ENCODE measurements around the gene UBL3.

Gene UBL3

DNA sequence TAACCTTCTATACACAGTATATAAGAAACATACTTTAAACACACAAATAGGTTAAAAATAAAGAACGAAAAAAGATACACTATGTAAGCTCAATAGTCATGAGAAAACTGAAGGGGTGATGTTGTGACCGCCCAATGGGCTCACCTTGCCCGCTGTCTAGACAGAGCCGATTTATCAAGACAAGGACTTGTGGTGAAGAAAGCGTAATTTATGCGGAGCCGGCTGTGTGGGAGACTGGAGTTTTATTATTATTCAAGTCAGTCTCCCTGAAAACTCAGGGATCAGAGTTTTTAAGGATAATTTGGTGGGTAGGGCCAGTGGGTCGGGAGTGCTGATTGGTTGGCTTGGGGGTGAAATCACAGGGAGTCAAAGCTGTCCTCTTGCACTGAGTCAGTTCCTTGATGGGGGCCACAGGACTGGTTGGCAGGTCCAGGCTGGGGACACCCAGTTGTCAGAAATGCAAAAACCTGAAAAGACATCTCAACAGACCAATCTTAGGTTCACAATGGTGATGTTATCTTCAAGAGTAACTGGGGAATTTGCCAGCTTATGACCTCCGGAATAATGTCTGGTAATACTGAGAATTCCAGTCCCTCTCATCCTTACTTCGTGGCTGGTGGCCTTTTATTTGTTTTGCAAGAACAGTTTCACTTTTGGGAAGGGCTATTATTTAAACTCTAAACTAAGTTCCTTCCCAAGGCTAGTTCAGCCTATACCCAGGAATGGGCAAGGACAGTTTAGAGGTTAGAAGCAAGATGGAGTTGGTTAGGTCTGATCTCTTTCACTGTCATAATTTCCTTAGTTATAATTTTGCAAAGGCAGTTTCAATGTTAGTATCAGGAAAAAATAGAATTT lies 96.6 kb downstream of the UBL3 start:
- no peak for DNase-seq

DNA sequence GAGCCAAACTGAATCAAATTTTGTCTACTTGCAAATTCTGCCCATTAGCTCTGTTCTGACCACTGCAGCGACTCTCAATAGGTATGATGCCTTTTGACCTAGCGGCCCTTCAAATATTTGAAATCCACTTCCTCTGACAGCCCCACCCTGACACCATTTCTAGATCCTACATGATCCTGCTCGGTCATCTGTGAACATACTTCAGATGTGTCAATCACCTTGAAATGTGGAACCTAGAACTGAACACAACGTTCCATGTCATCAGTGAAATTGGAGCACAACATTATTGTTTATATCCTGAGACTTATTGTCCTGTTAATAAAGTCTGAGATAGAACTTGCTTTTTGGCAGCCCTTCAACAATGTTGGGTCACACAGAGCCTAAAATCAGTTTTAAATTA lies 98.2 kb downstream of the UBL3 start:
- no peak for DNase-seq

DNA sequence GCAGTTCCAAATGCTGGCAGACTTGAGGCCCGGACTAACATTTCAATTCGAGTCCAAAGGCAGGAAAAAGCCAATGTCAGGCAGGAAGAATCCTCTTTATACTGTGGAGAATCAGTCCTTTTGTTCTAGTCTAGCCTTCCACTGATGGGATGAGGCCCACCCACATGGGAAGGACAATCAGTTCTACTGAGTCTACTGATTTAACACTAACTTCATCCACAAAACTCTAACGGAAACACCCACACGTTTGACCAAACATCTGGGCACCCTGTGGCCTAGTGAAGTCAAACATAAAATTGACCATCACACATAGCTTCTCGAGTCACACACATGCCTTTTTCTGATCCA lies 100.3 kb downstream of the UBL3 start:
- DNase-seq = no peak

DNA sequence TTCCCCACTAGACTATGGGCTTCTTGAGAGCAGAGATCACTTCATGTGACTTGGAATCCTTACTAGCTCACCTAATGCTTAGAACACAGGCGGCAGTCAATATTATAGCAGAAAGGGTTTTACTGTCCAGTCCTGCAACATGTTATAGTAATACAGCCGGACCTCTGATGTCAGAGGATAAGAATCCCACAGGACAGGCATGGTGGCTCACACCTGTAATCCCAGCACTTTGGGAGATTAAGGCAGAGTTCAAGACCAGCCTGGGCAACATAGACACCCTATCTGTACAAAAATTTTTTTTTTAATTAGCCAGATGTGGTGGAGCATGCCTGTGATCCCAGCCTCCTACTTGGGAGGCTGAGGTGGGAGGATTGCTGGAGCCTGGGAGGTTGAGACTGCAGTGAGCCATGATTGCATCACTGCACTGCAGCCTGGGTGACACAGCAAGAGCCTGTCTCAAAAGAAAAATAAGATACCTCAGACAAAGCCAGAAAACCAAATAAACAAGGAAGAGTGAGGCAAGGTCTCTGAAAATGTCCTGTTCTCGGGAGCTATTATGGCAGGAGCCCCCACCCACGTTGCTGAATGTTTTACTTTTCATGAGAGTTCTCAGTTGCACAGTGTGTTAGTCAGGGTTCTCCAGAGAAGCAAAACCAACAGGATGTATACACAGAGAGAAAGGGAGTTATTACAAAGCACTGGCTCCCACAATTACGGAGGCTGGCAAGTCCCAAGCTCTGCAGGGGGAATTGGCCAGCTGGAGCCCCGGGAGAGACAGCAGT lies 100.8 kb downstream of the UBL3 start:
- DNase-seq = no peak

DNA sequence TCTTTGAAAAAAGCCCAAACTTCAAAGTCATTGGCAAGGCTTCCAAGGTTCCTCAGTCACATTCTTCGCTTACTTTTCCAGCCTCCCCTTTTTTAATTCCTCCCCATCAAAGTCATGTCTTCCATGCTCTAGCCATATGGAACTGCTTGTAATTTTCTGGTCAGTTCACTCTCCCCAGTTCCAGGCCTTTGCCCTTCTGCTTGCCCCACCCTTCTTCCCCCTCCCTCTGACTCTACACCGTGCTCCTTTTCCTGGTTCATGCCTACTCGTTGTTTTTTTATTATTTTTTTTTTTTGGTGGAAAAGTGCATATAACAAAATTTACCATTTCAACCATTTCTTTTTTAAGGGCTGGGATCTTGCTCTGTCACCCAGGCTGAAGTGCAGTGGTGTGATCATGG lies 102.3 kb downstream of the UBL3 start:
- DNase-seq = no peak

DNA sequence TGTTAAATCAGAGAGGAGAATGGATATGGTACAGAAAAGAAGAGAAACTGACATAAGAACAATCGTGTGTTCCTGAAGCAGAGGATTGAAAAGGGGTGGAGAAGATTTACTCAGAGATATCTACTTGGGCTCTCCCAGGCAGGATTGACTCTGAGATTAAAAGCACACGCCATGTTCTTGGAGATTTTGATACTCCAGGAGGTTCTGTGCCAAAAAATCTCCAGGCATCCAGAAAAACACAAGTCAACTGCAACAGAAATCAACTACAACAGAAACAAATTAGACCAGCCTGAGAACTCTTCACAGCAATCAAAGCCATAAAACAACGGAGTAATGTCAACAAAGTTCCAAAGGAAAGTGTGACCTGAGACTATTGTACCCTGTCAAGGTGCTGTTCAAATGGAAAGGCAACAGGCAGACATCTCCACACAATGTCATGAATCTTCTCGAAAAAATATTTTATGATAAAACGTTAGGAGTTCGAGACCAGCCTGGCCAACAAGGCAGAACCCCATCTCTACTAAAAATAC lies 104.2 kb downstream of the UBL3 start:
- DNase-seq = no peak

DNA sequence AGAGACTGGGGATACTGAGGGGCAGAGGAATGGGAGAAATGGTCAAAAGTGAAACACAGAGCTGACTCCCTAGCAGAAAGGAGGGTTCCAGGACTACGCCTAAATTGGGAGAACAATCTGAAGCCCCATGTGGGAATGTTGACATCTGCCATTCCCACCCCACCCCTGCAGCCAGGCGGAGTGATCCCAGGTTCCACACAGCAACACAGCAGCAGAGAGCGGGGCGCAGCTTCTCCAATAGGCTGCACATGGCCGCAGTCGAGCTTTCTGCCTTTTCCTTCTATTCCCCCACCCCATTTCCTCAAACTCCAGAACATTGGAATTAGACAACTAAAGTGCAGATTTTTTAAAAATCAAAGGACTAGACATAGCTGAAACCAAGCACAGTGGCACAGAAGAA lies 104.7 kb downstream of the UBL3 start:
- no peak for DNase-seq

DNA sequence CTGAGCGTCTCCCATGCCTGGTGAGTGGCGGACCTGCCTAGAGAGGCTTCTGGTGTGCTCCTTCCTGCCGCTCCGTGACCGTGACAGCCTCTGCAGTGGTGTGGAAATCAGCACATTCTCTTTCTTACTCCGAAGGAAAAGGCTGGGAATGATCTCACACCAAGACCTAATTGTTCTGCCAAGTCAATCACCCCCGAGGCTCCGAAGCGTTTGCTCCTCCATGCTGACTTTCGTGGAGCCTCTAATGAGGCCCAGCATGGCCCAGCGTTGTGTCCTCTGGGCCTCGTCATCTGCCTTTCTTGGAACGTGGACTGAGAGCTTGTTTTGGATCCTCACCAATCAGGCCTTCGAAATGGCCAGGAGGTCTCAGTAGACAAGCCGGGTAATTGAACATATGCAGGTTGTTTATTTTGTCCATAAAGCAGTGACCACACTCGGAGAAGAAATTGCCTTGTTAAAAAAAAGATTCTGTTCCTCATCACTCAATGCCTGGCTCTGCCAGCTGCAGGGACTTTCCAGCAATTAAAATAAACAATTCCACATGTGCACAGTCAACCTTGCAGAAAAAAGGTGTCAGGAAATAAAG lies 107.1 kb downstream of the UBL3 start:
- peak; percentile 77 for DNase-seq

DNA sequence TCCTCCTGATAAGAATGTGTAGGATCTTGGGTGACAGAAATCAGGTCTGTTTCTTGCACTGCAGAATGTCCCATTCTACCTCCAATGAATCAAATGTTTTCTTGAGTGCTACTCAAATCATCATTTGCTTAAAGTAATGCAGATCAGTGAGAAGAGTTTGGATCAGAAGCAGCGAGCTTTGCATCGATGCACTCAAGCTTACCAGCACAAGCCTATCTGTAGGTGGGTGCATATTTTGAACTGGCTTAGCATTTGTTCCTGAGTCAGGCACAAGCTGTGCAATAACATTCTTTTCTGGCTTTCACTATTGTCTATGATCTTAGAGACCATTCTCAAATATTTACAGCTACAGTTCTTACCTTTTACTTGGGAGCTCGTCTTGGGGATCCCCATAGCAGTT lies 109.5 kb downstream of the UBL3 start:
- DNase-seq = no peak

DNA sequence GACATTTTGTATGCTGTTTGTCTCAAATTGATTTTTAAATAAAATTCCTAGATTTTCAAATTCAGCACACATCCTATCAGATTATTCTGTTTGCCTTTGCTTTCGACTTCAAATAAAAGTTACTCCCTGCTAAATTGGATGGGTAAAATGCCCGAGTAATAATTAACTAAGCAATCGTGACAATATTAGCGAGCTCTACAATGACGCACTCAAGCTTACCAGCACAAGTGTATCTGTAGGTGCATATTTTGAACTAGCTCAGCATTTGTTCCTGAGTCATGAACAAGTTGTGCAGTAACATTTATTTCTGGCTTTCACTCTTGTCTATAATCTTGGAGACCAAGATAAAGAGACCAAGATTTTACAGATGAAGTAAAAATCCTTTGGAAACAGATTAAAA lies 113.4 kb downstream of the UBL3 start:
- no peak for DNase-seq

DNA sequence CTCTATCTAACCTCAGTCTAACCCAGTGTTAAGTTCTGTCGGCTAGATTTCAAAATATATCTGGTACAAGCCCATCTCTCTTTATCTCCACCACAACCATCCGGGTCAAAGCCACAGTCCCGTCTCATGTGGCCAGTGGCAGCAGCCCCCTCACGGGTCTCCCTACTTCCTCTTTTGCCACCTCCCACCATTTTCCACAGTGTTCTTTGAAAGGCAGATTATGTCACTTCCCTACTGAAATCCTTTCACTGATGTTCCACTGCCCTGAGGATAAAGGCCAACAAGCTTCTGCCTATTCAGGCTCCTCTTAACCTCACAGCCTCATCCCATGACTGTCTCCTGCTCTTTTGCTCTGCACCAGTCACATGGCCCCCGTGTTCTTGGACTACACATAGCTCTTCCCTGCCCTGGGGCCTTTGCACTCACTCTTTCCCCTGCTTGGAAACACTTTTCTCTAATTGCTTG lies 117.2 kb downstream of the UBL3 start:
- DNase-seq = no peak

DNA sequence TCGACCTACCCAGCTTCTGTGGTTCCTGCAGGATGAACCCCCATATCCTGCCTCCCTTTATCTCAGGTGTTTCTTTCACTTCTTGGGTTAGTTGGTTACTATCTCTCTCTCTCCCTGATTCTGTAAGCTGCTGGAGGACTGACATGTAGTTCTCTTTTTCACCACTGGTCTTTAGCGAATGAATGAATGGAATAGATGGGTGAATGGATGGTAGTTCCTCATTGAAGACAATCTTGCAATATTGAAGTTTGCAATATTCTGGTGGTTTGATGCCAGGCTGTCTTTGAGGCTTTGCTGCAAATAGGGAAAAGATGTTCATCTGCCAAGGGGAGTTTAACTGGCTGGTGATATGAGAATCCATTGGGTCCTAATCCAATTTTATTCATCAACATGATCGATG lies 120.2 kb downstream of the UBL3 start:
- no peak for DNase-seq

DNA sequence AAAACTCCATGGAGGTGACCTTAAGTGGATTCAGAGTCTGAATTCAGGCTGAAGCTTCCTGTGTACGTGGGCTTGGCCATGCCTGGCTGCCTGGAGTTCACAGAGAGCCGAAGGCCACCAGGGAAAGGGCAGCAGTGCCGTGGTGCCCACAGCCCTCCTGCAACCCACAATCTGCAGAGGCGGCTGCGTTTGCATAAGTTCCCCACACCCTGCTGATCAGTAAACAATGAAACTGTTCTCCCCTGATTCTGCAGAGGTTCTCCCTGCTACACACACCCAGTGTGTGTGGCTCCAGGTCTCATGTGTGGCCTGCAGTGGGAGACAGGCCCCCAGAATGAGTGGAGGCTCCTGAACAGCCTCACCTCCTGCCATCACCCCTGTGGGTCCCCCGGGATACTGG lies 128.0 kb downstream of the UBL3 start:
- DNase-seq = no peak

DNA sequence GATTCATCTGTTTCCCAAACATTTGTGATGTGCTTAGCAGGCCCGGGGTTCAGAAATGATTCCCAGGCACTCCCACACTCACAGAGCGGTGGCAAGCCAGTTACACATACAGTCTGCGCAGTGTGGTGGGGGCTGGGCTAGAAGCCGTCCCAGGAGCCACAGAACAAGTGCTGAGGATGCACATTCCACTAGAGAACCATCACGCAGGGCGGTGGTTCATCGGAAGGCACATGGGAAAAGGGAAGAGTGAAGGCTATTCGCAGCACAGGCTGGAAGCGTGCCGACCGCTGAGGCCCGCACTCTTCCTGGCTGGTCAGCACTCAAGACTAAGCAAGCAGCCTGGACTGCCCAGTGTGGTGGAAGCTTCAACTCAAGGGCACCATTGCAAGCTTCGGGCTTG lies 128.7 kb downstream of the UBL3 start:
- no peak for DNase-seq

DNA sequence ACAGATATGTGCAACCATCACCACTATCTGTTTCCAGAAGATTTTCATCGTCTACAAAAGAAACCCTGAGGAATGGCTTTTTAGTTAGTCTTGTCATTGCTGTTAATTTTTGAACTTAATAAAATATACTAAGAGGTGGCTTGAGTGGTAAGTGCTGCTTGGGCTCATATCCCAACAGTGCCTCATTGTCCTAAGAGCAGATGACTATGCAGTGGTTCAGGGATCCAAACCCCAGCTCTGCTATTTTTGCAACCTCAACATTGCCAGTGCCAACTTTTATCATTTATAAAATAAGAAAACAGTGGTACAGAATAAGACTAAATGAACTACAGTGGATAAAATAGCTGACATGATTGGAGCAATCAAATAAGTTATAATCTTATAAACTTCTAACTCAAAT lies 131.7 kb downstream of the UBL3 start:
- DNase-seq = no peak

DNA sequence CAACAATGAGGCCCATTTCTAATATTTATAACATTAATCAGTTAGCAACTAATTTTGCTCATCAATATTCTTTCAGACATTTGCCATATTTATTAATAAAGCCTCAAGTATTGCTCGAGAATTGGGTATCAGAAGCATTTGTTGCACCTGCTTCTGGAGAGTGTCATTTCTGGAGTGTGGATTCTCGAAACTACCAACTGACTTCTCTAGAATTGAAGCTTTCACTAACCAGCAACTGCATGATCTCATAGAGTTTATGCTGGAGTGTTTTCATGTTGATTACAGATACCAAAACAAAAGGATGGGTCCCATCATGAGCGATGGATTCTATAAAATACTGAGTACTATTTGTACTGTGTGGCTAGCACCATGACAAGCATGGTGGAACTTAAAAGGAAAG lies 133.9 kb downstream of the UBL3 start:
- DNase-seq = no peak

All from right forelimb (tissue), 1 donor.